Ovary (tissue), 3 donors: Measurements from ENCODE around the gene KCNIP4.

Experiments
- CTCF ChIP-seq, 3 donors: fragments of 450-650 bp in 2 of 3; fragments of 200-600 bp in 1 of 3; IDR thresholded peaks; one replicate each; pipeline versions ENCODE4 v1.5.1 to v1.8.0; 2016 to 2022; ENCODE audit warnings: antibody characterized with exemption in 3 of 3, mild to moderate bottlenecking in 1 of 3
- EP300 ChIP-seq: sonication (generic); formaldehyde crosslinking; IDR thresholded peaks from one replicate; pipeline ENCODE4 v1.6.1; 2017; ENCODE audit warnings: antibody characterized with exemption
- POLR2A ChIP-seq: fragments of 450-650 bp; IDR thresholded peaks from one replicate; pipeline ENCODE4 v1.6.1; 2017; ENCODE audit warnings: antibody characterized with exemption, mild to moderate bottlenecking, moderate library complexity
- donor health status: DM: no; HTN: no; CAD: no.

- TF ChIP-seq EP300 = no peak
- TF ChIP-seq CTCF (IDR thresholded peaks at IDR 0.05) = no peak
- TF ChIP-seq POLR2A = no peak
These were observed 745.6 kb downstream of the KCNIP4 start for GRCh38 chr4:21202959-21203358.
